GM21717 (cell line): Measurements from ENCODE around the gene MRPL50.

Source experiments
- ATAC-seq: cut with Tn5 transposase; IDR thresholded peaks from one replicate; pipeline ENCODE4 v1.9.1; 2021; ENCODE audit warnings: mild to moderate bottlenecking, moderate library complexity; ENCODE audit not compliant: unreplicated experiment

Gene MRPL50

GRCh38 chr9:101380295-101380694 lies 18.1 kb downstream of the MRPL50 start:
- no peak for ATAC-seq

- no peak for ATAC-seq
Observed at GRCh38 chr9:101376111-101376848, 22.1 kb downstream of the MRPL50 start.

GRCh38 chr9:101375546-101375945 lies 22.9 kb downstream of the MRPL50 start:
- no peak for ATAC-seq

- no peak for ATAC-seq
Observed at GRCh38 chr9:101372327-101373118, 25.9 kb downstream of the MRPL50 start.

- no peak for ATAC-seq
Observed at GRCh38 chr9:101371813-101372212, 26.6 kb downstream of the MRPL50 start.

GRCh38 chr9:101369884-101370531 lies 28.4 kb downstream of the MRPL50 start:
- ATAC-seq: no peak

- ATAC-seq: no peak
Observed at GRCh38 chr9:101369286-101369685, 29.1 kb downstream of the MRPL50 start.

GRCh38 chr9:101367323-101367722 lies 31.1 kb downstream of the MRPL50 start:
- no peak for ATAC-seq

GRCh38 chr9:101366038-101366756 lies 32.2 kb downstream of the MRPL50 start:
- no peak for ATAC-seq

GRCh38 chr9:101365181-101365580 lies 33.2 kb downstream of the MRPL50 start:
- ATAC-seq: no peak

- ATAC-seq: no peak
Observed at GRCh38 chr9:101362450-101362849, 36.0 kb downstream of the MRPL50 start.

GRCh38 chr9:101360647-101361046 lies 37.8 kb downstream of the MRPL50 start:
- no peak for ATAC-seq

GRCh38 chr9:101359679-101360078 lies 38.7 kb downstream of the MRPL50 start:
- ATAC-seq: no peak

- ATAC-seq: no peak
Observed at GRCh38 chr9:101356619-101357018, 41.8 kb downstream of the MRPL50 start.

GRCh38 chr9:101354765-101355708 lies 43.4 kb downstream of the MRPL50 start:
- ATAC-seq: no peak

- ATAC-seq: no peak
Observed at GRCh38 chr9:101354143-101354764, 44.2 kb downstream of the MRPL50 start.

GRCh38 chr9:101353683-101354082 lies 44.7 kb downstream of the MRPL50 start:
- ATAC-seq: no peak

GRCh38 chr9:101352892-101353463 lies 45.4 kb downstream of the MRPL50 start:
- ATAC-seq: no peak

GRCh38 chr9:101350285-101350684 lies 48.1 kb downstream of the MRPL50 start:
- ATAC-seq: no peak
